Activated naive CD8-positive, alpha-beta T cell treated with anti-CD3 and anti-CD28 coated beads, Interleukin-2, amount 10 ng/mL, durations not matched to agents 7 days and 5 days (primary cell): ENCODE measurements around the gene DGKE. TPM values are rescaled to one million over a fixed set of nuclear protein-coding genes. Genes with fewer than 3 reads are reported as not detected.

ENCODE experiments used
- ATAC-seq: fragments of 150-1000 bp; cut with Tn5 transposase; one replicate; pipeline ENCODE4 v1.10.0; 2021; ENCODE audit warnings: low read depth, moderate library complexity
- POLR2A ChIA-PET: fragments of 350-600 bp; sonication (Branson Sonifier 250); formaldehyde crosslinking; loops from one replicate; lab custom pipeline; 2021; ENCODE audit warnings: antibody characterized with exemption; lab: Charles Lee
- DNase-seq: peaks from one replicate; pipeline ENCODE4 v3.0.0; 2021
- H3K27ac Mint-ChIP-seq: one replicate; pipeline ENCODE4 v1.8.0; 2022; ENCODE audit warnings: mild to moderate bottlenecking, mixed read lengths
- H3K27me3 Mint-ChIP-seq: one replicate; pipeline ENCODE4 v1.8.0; 2022; ENCODE audit warnings: mild to moderate bottlenecking, moderate library complexity, mixed read lengths
- H3K36me3 Mint-ChIP-seq: one replicate; pipeline ENCODE4 v1.8.0; 2021; ENCODE audit warnings: mild to moderate bottlenecking, mixed read lengths
- H3K4me1 Mint-ChIP-seq: one replicate; pipeline ENCODE4 v1.8.0; 2021; ENCODE audit warnings: mixed read lengths
- H3K4me3 Mint-ChIP-seq: one replicate; pipeline ENCODE4 v1.8.0; 2022; ENCODE audit warnings: mild to moderate bottlenecking, moderate library complexity, mixed read lengths
- H3K9me3 Mint-ChIP-seq: one replicate; pipeline ENCODE4 v1.8.0; 2021; ENCODE audit warnings: mixed read lengths
- total RNA-seq, 2 experiments: library from RNA; stranded (reverse); gene quantifications; one replicate each; pipeline ENCODE4 v1.2.3, GENCODE V29; 2021

The DGKE gene
- total RNA-seq, 2 experiments from 2014 or later = 30.0 to 30.9 TPM

DNA sequence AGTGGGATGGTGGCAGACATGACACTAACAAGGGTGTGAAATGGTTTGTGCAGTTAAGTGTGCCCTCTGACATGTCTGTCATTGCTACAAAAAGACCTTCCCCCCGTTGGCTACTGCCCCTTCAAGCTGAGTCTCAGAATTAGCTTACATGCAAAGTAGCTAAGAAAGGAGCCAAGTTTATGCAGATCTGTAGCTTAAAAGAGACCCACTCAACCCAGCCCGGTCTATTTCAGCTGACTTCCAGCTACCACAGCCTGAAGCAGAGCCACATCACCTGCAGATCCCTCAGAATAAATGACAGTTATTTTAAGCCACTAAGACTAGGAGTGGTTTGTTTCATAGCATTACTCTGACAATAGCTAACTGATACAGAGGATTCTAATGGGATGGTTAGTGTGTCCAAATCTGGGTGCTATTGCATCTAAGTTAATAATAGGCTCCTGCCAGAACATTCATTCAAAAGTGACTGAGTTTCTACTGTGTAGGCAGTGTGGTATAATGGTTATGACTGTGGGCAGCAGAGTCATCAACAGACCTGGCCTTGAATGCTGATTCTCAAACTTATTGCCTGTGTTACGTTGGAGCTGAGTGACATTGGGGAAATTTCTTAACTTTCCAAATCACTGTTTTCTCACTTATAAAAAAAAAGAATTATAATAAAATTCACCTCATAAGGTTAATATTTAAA lies 12.0 kb upstream of the DGKE start:
- H3K36me3 Mint-ChIP-seq = peaks cover 6% of the 10 kb centered on the region
- H3K27ac Mint-ChIP-seq = no peak overlapping the region
- POLR2A ChIA-PET = interaction anchor here (0.6 to 1.3 kb wide), 2 partner anchors 11 to 227 kb away, joined by 3 to 4 read pairs; no protein-coding TSS in a partner anchor
- DNase-seq = no peak
- H3K9me3 Mint-ChIP-seq = no peaks in the 10 kb centered on the region
- H3K4me3 Mint-ChIP-seq = no peak overlapping the region
- H3K27me3 Mint-ChIP-seq = no peaks in the 10 kb centered on the region
- peaks cover 14% of the 10 kb centered on the region for H3K4me1 Mint-ChIP-seq
- no peak for ATAC-seq

- DNase-seq (no peak), ATAC-seq (no peak)
- no peaks in the 10 kb centered on the region for H3K9me3 Mint-ChIP-seq
- H3K4me3 Mint-ChIP-seq = no peak overlapping the region
- H3K4me1 Mint-ChIP-seq = peaks cover 14% of the 10 kb centered on the region
- H3K36me3 Mint-ChIP-seq = peaks cover 6% of the 10 kb centered on the region
- H3K27ac Mint-ChIP-seq = no peak overlapping the region
- H3K27me3 Mint-ChIP-seq = no peaks in the 10 kb centered on the region
- POLR2A ChIA-PET = interaction anchor here (1.3 kb wide), 1 partner anchor 10 kb away, joined by 4 read pairs; no protein-coding TSS in a partner anchor
Measured at GRCh38 chr17:56822725-56823124, 11.2 kb upstream of the DGKE start.

- Mint-ChIP-seq H3K4me3 (no peak overlapping the region), H3K27me3 (no peaks in the 10 kb centered on the region), H3K4me1 (peaks cover 12% of the 10 kb centered on the region), H3K36me3 (peaks cover 8% of the 10 kb centered on the region), H3K27ac (no peak overlapping the region), H3K9me3 (no peaks in the 10 kb centered on the region)
- DNase-seq = no peak
- no peak for ATAC-seq
- POLR2A ChIA-PET = interaction anchor here (1.1 to 1.4 kb wide), 2 partner anchors 9 to 11 kb away, joined by 3 to 6 read pairs; partner anchors contain the start of gene DGKE
Measured at GRCh38 chr17:56823848-56824247, 10.1 kb upstream of the DGKE start.

DNA sequence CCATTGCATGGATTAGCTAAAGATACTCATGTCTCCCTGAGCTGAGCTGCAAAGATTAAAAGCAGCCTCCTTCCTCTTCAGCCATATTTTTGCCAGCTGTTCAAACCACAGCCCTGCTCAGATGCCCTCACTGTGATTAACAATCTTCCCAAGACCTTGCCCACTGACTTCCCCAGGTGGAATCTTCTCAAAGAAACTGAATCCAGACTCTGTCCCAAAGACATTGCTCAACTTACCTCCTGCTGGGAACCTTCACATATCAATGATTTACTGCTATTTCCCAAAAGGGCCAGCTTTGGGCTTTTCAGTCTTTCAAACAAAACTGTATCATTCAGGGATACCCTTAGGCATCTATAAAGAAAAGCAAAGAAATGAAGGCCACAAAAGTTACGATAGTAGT lies 9.4 kb upstream of the DGKE start:
- DNase-seq (no peak), ATAC-seq (no peak)
- peaks cover 8% of the 10 kb centered on the region for H3K36me3 Mint-ChIP-seq
- H3K27me3 Mint-ChIP-seq = no peaks in the 10 kb centered on the region
- H3K4me3 Mint-ChIP-seq = no peak overlapping the region
- POLR2A ChIA-PET = interaction anchor here (1.4 kb wide), 1 partner anchor 8 kb away, joined by 6 read pairs; no protein-coding TSS in a partner anchor
- no peak overlapping the region for H3K27ac Mint-ChIP-seq
- H3K4me1 Mint-ChIP-seq = peaks cover 9% of the 10 kb centered on the region
- H3K9me3 Mint-ChIP-seq = no peaks in the 10 kb centered on the region

- POLR2A ChIA-PET = no interaction called here
- no peak overlapping the region for H3K4me3 Mint-ChIP-seq
- no peaks in the 10 kb centered on the region for H3K27me3 Mint-ChIP-seq
- DNase-seq = no peak
- peaks cover 19% of the 10 kb centered on the region for H3K36me3 Mint-ChIP-seq
- H3K9me3 Mint-ChIP-seq = no peaks in the 10 kb centered on the region
- no peak for ATAC-seq
- peaks cover 19% of the 10 kb centered on the region for H3K4me1 Mint-ChIP-seq
- no peak overlapping the region for H3K27ac Mint-ChIP-seq
Measured at GRCh38 chr17:56826611-56827414, 7.1 kb upstream of the DGKE start.

- POLR2A ChIA-PET = no interaction called here
- no peak overlapping the region for H3K4me3 Mint-ChIP-seq
- H3K36me3 Mint-ChIP-seq = peaks cover 18% of the 10 kb centered on the region
- H3K27me3 Mint-ChIP-seq = no peaks in the 10 kb centered on the region
- no peaks in the 10 kb centered on the region for H3K9me3 Mint-ChIP-seq
- ATAC-seq (no peak), DNase-seq (no peak)
- H3K4me1 Mint-ChIP-seq = peaks cover 26% of the 10 kb centered on the region
- no peak overlapping the region for H3K27ac Mint-ChIP-seq
Measured at GRCh38 chr17:56830726-56831368, 3.1 kb upstream of the DGKE start.

- ATAC-seq = no peak
- no peak for DNase-seq
- Mint-ChIP-seq H3K27ac (no peak overlapping the region), H3K36me3 (peaks cover 20% of the 10 kb centered on the region), H3K4me3 (peak overlapping the region; percentile 96), H3K27me3 (no peaks in the 10 kb centered on the region), H3K9me3 (no peaks in the 10 kb centered on the region), H3K4me1 (peaks cover 29% of the 10 kb centered on the region)
- POLR2A ChIA-PET = no interaction called here
Measured at GRCh38 chr17:56831369-56832095, 2.4 kb upstream of the DGKE start.

- Mint-ChIP-seq H3K4me1 (peaks cover 37% of the 10 kb centered on the region), H3K9me3 (no peaks in the 10 kb centered on the region), H3K36me3 (peaks cover 27% of the 10 kb centered on the region), H3K27ac (peak overlapping the region; percentile 83), H3K27me3 (no peaks in the 10 kb centered on the region), H3K4me3 (peak overlapping the region; percentile 96)
- DNase-seq = no peak
- ATAC-seq = no peak
- POLR2A ChIA-PET = interaction anchor here (0.8 to 1.9 kb wide), 6 partner anchors 8 to 253 kb away, joined by 3 to 9 read pairs (median 5); partner anchors contain the start of gene AKAP1
Measured at GRCh38 chr17:56832446-56832845, 1.5 kb upstream of the DGKE start.

- Mint-ChIP-seq H3K27me3 (no peaks in the 10 kb centered on the region), H3K36me3 (peaks cover 29% of the 10 kb centered on the region), H3K27ac (peak overlapping the region; percentile 94), H3K9me3 (no peaks in the 10 kb centered on the region), H3K4me1 (peaks cover 43% of the 10 kb centered on the region), H3K4me3 (peak overlapping the region; percentile 96)
- DNase-seq = peak; percentile 78
- peak; percentile 63 for ATAC-seq
- POLR2A ChIA-PET = interaction anchor here (0.8 to 1.9 kb wide), 9 partner anchors 9 to 252 kb away, joined by 3 to 9 read pairs (median 4); partner anchors contain the start of gene AKAP1
Measured at GRCh38 chr17:56833057-56833808, 718 bp upstream of the DGKE start.

DNA sequence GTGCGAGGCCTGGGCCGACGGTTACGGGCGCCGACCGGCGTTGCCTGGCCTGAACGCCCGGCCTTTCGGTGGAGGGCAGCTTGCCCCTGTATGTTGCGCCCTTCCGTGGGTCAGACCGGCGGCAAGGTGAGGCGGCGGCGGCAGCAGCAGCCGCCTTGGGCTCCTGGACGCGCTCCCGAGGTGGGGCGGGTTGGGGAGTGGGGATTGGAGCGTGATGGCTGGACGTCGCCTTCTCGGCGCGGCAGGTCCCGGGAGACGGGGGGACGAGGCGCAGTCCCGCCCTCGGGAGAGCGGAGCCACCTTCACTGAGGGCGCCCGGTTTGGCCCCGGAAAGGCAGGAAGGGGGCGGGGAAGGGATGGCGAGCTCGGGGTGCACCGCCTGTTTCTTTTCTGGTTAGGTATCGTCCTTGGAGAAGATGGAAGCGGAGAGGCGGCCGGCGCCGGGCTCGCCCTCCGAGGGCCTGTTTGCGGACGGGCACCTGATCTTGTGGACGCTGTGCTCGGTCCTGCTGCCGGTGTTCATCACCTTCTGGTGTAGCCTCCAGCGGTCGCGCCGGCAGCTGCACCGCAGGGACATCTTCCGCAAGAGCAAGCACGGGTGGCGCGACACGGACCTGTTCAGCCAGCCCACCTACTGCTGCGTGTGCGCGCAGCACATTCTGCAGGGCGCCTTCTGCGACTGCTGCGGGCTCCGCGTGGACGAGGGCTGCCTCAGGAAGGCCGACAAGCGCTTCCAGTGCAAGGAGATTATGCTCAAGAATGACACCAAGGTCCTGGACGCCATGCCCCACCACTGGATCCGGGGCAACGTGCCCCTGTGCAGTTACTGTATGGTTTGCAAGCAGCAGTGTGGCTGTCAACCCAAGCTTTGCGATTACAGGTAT lies 671 bp downstream of the DGKE start:
- H3K27ac Mint-ChIP-seq = peak overlapping the region; percentile 93
- POLR2A ChIA-PET = interaction anchor here (0.9 to 1.9 kb wide), 8 partner anchors 11 to 251 kb away, joined by 3 to 9 read pairs (median 4); partner anchors contain the start of gene AKAP1
- H3K4me3 Mint-ChIP-seq = peak overlapping the region; percentile 93
- peak; percentile 28 for ATAC-seq
- peaks cover 47% of the 10 kb centered on the region for H3K4me1 Mint-ChIP-seq
- H3K27me3 Mint-ChIP-seq = no peaks in the 10 kb centered on the region
- H3K9me3 Mint-ChIP-seq = no peaks in the 10 kb centered on the region
- peaks cover 30% of the 10 kb centered on the region for H3K36me3 Mint-ChIP-seq
- peak; percentile 81 for DNase-seq

GRCh38 chr17:56835264-56835585 lies 1.3 kb downstream of the DGKE start:
- ATAC-seq (no peak), DNase-seq (no peak)
- POLR2A ChIA-PET = interaction anchor here (1.2 to 1.9 kb wide), 4 partner anchors 10 to 48 kb away, joined by 3 to 5 read pairs (median 4); no protein-coding TSS in a partner anchor
- H3K27me3 Mint-ChIP-seq = no peaks in the 10 kb centered on the region
- H3K4me1 Mint-ChIP-seq = peaks cover 47% of the 10 kb centered on the region
- H3K4me3 Mint-ChIP-seq = peak overlapping the region; percentile 93
- H3K27ac Mint-ChIP-seq = peak overlapping the region; percentile 93
- H3K36me3 Mint-ChIP-seq = peaks cover 30% of the 10 kb centered on the region
- no peaks in the 10 kb centered on the region for H3K9me3 Mint-ChIP-seq
